Mesothelial cell of epicardium (in vitro differentiated cells): Measurements from ENCODE around the gene RBMS3. TPM values are rescaled to one million over a fixed set of nuclear protein-coding genes. Genes with fewer than 3 reads are reported as not detected.

Experiments used
- DNase-seq, 2 experiments: peaks; one replicate each; pipeline ENCODE4 v3.0.0; 2021; ENCODE audit warnings: low spot score in 2 of 2; ENCODE audit not compliant: unreplicated experiment in 2 of 2
- H3K27ac Mint-ChIP-seq: 2 replicates; pipeline ENCODE4 v1.8.0; 2021; ENCODE audit warnings: mixed read lengths
- H3K27me3 Mint-ChIP-seq: 2 replicates; pipeline ENCODE4 v1.8.0; 2021; ENCODE audit warnings: low read depth, mixed read lengths
- H3K36me3 Mint-ChIP-seq: 2 replicates; pipeline ENCODE4 v1.8.0; 2021; ENCODE audit warnings: mixed read lengths
- H3K4me1 Mint-ChIP-seq: 2 replicates; pipeline ENCODE4 v1.8.0; 2021; ENCODE audit warnings: mixed read lengths
- H3K4me3 Mint-ChIP-seq: 2 replicates; pipeline ENCODE4 v1.8.0; 2021; ENCODE audit warnings: mild to moderate bottlenecking, moderate library complexity, mixed read lengths
- H3K9me3 Mint-ChIP-seq: 2 replicates; pipeline ENCODE4 v1.8.0; 2021; ENCODE audit warnings: mixed read lengths
- total RNA-seq: library from RNA; stranded (reverse); gene quantifications from 3 replicates; pipeline ENCODE4 v1.2.1, GENCODE V29; 2021
- TF ChIP-seq, protein P1 (sequence below): fragments of 200-600 bp; sonication (generic); IDR thresholded peaks from one replicate; pipeline ENCODE4 v1.5.0; 2021; ENCODE audit warnings: antibody characterized with exemption; ENCODE audit not compliant: unreplicated experiment

RBMS3 gene
- total RNA-seq, 1 donor from 2014 or later: 42.5 TPM

DNA sequence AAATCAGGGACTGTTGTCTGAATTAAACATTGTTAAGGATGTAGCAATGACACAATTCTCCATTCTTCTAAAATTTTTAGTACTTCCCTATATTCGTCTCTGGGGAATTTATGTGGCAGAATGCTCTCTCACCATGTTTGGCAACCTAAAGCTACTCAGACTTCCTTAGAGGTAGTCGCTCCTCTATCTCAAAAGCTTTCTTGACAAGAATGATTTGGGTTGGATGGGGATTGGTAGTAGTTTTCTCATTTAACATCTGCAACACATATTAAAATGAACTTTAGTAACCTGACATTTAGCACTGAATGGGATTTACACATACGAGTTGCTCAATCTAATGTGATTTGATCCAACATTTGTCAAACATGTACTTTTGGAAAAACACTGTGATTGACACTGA lies 233.3 kb downstream of the RBMS3 start:
- Mint-ChIP-seq H3K9me3 (no peaks in the 10 kb centered on the region), H3K27ac (no peak overlapping the region), H3K27me3 (no peaks in the 10 kb centered on the region), H3K36me3 (peaks cover 3% of the 10 kb centered on the region), H3K4me3 (no peak overlapping the region), H3K4me1 (peaks cover 20% of the 10 kb centered on the region)
- TF ChIP-seq, protein P1, sequence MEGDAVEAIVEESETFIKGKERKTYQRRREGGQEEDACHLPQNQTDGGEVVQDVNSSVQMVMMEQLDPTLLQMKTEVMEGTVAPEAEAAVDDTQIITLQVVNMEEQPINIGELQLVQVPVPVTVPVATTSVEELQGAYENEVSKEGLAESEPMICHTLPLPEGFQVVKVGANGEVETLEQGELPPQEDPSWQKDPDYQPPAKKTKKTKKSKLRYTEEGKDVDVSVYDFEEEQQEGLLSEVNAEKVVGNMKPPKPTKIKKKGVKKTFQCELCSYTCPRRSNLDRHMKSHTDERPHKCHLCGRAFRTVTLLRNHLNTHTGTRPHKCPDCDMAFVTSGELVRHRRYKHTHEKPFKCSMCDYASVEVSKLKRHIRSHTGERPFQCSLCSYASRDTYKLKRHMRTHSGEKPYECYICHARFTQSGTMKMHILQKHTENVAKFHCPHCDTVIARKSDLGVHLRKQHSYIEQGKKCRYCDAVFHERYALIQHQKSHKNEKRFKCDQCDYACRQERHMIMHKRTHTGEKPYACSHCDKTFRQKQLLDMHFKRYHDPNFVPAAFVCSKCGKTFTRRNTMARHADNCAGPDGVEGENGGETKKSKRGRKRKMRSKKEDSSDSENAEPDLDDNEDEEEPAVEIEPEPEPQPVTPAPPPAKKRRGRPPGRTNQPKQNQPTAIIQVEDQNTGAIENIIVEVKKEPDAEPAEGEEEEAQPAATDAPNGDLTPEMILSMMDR: no peak
- no peak for DNase-seq

- no peaks in the 10 kb centered on the region for H3K9me3 Mint-ChIP-seq
- no peaks in the 10 kb centered on the region for H3K36me3 Mint-ChIP-seq
- TF ChIP-seq, protein P1: no peak
- H3K27me3 Mint-ChIP-seq: no peaks in the 10 kb centered on the region
- no peak for DNase-seq
- H3K4me3 Mint-ChIP-seq: no peak overlapping the region
- H3K27ac Mint-ChIP-seq: no peak overlapping the region
- H3K4me1 Mint-ChIP-seq: peaks cover 21% of the 10 kb centered on the region
Measured at GRCh38 chr3:29514912-29515311, 234.0 kb downstream of the RBMS3 start.

DNA sequence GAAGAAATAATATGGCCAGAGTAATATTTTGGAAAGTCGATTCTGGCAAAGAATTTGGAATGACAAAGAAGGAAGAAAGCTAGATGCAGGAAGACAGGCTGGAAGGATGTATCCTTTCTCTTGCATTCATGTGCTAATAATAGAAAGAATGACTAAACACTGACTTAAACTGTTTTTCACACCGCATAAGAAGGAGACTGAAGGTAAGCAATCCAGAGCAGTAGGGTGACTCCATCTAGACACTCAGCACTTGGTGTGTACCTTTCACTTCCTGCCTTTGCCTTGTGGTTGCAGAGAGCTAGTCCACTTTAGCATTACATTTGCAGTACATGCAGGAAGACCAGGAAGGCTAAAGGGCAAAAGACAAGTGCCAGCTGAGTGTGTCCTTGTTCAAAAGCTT lies 234.6 kb downstream of the RBMS3 start:
- H3K27me3 Mint-ChIP-seq: no peaks in the 10 kb centered on the region
- H3K9me3 Mint-ChIP-seq: no peaks in the 10 kb centered on the region
- no peak for DNase-seq
- H3K27ac Mint-ChIP-seq: no peak overlapping the region
- peaks cover 23% of the 10 kb centered on the region for H3K4me1 Mint-ChIP-seq
- TF ChIP-seq, protein P1: no peak
- H3K36me3 Mint-ChIP-seq: no peaks in the 10 kb centered on the region
- no peak overlapping the region for H3K4me3 Mint-ChIP-seq

DNA sequence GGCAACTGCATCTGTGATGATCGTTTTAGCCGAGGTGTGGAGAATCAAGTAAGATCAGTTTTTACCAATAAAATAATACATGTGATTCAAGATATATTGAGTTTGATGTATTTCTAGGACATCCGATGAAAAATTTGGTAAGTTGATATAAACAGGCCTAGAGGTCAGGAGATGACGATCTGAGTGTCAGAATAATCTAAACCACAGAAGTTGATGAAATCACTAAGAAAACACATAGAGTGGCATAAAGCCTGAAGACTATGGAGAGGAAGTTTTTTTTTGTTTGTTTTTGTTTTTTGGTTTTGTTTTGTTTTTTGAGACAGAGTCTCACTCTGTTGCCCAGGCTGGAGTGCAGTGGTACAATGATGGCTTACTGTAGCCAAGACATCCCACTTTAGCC lies 235.3 kb downstream of the RBMS3 start:
- no peak overlapping the region for H3K27ac Mint-ChIP-seq
- DNase-seq: no peak
- H3K4me3 Mint-ChIP-seq: no peak overlapping the region
- TF ChIP-seq, protein P1: no peak
- peaks cover 30% of the 10 kb centered on the region for H3K4me1 Mint-ChIP-seq
- H3K27me3 Mint-ChIP-seq: no peaks in the 10 kb centered on the region
- H3K36me3 Mint-ChIP-seq: no peaks in the 10 kb centered on the region
- no peaks in the 10 kb centered on the region for H3K9me3 Mint-ChIP-seq

DNA sequence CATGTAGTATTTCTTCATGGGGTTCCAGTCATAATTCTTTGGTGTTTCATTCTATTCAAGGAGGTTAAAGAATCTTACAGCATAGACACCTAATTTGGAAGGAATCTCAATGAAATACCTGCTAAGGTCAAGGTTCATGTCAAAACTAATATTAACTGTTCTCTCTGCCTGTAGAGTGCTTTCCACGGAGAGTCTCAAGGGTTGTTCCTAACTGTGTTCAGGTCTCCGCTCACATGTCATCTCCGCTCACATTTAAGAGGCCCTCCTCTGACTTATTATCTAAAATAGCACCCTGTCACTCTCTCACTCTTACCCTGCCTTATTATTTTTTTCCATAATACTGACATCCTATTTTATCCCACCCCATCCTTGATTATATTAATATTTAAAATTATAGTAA lies 239.9 kb downstream of the RBMS3 start:
- Mint-ChIP-seq H3K27me3 (no peaks in the 10 kb centered on the region), H3K4me3 (no peak overlapping the region), H3K36me3 (no peaks in the 10 kb centered on the region), H3K27ac (peak overlapping the region; percentile 47), H3K4me1 (peaks cover 29% of the 10 kb centered on the region), H3K9me3 (no peaks in the 10 kb centered on the region)
- TF ChIP-seq, protein P1: no peak
- DNase-seq: no peak

DNA sequence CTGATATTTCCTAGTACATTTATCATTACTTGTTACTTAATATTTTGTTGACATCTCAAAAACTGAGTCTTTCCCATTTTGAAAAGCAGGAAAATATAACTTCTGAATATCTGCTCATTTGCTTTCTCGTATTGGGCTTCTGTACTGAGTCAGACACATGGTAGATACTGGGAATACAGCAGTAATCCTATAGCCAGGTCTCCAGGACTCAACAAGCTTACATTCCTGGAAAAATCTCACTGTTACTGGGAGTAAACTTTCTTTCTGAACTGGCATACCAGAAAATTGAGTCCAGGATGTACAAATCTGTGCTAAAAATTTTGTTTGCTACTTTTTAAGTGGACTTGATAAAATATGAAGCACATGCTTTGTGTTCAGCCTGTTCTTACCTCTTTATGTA lies 240.4 kb downstream of the RBMS3 start:
- H3K27me3 Mint-ChIP-seq: no peaks in the 10 kb centered on the region
- TF ChIP-seq, protein P1: no peak
- peaks cover 31% of the 10 kb centered on the region for H3K4me1 Mint-ChIP-seq
- peak overlapping the region; percentile 80 for H3K27ac Mint-ChIP-seq
- H3K4me3 Mint-ChIP-seq: no peak overlapping the region
- H3K9me3 Mint-ChIP-seq: no peaks in the 10 kb centered on the region
- no peaks in the 10 kb centered on the region for H3K36me3 Mint-ChIP-seq
- DNase-seq: no peak
